Muscle layer of colon (tissue), 2 donors: Measurements from ENCODE around the gene ZNF2.
A peak's percentile ranks its signal among the peaks of the same experiment; 100 is the strongest.

ENCODE experiments used
- H3K27ac ChIP-seq: one replicate; pipeline ENCODE4 v1.7.0; 2013; ENCODE audit warnings: low read depth, mild to moderate bottlenecking, low read length, moderate library complexity
- H3K27me3 ChIP-seq, 2 donors: one replicate each; pipeline ENCODE4 v1.7.0; 2013; ENCODE audit warnings: low read length in 2 of 2, mild to moderate bottlenecking in 2 of 2; ENCODE audit not compliant: insufficient read depth in 2 of 2, control insufficient read depth in 1 of 2
- H3K36me3 ChIP-seq: one replicate; pipeline ENCODE4 v1.7.0; 2013; ENCODE audit warnings: mild to moderate bottlenecking, low read length; ENCODE audit not compliant: insufficient read depth
- H3K4me1 ChIP-seq: one replicate; pipeline ENCODE4 v1.7.0; 2013; ENCODE audit warnings: mild to moderate bottlenecking, low read length; ENCODE audit not compliant: insufficient read depth
- H3K4me3 ChIP-seq, 2 donors: one replicate each; pipeline ENCODE4 v1.7.0; 2013; ENCODE audit warnings: low read length in 2 of 2, low read depth in 1 of 2, mild to moderate bottlenecking in 1 of 2, moderate library complexity in 1 of 2
- H3K9ac ChIP-seq: one replicate; pipeline ENCODE4 v1.7.0; 2013; ENCODE audit warnings: low read length
- H3K9me3 ChIP-seq: one replicate; pipeline ENCODE4 v1.7.0; 2013; ENCODE audit warnings: mild to moderate bottlenecking, low read length
- donor health status: abdominal sarcoma.
- donor health status: Adenocarcinoma of cecum.

The ZNF2 gene

GRCh38 chr2:95207111-95207961 lies 41.7 kb downstream of the ZNF2 start, which contains the start of gene ZNF892:
Gene ZNF892 (plus strand): TSS chr2:95207521. CDS start chr2:95207816, 295 bp downstream.
- peaks cover 21% of the 10 kb centered on the region for H3K36me3 ChIP-seq
- no peaks in the 10 kb centered on the region for H3K27me3 ChIP-seq
- peak within 1 kb of the TSS; percentile 74 for H3K9ac ChIP-seq
- H3K9me3 ChIP-seq: peaks cover 12% of the 10 kb centered on the region
- H3K27ac ChIP-seq: peak within 1 kb of the TSS; percentile 38
- H3K4me3 ChIP-seq: peak within 1 kb of the TSS; percentile 79 to 81
- H3K4me1 ChIP-seq: peaks cover 21% of the 10 kb centered on the region

GRCh38 chr2:95208106-95208505 lies 42.5 kb downstream of the ZNF2 start:
- Histone ChIP-seq H3K4me1 (peaks cover 21% of the 10 kb centered on the region), H3K4me3 (peak overlapping the region; percentile 79 to 81), H3K36me3 (peaks cover 28% of the 10 kb centered on the region), H3K9me3 (peaks cover 20% of the 10 kb centered on the region), H3K27ac (no peak overlapping the region), H3K27me3 (no peaks in the 10 kb centered on the region), H3K9ac (peak overlapping the region; percentile 74)

- Histone ChIP-seq H3K27ac (no peak overlapping the region), H3K9ac (no peak overlapping the region), H3K36me3 (peaks cover 69% of the 10 kb centered on the region), H3K9me3 (peaks cover 84% of the 10 kb centered on the region), H3K4me1 (no peaks in the 10 kb centered on the region), H3K27me3 (no peaks in the 10 kb centered on the region), H3K4me3 (peak overlapping the region; percentile 20 to 47)
Measured at GRCh38 chr2:95215018-95215612, 49.5 kb downstream of the ZNF2 start.

DNA sequence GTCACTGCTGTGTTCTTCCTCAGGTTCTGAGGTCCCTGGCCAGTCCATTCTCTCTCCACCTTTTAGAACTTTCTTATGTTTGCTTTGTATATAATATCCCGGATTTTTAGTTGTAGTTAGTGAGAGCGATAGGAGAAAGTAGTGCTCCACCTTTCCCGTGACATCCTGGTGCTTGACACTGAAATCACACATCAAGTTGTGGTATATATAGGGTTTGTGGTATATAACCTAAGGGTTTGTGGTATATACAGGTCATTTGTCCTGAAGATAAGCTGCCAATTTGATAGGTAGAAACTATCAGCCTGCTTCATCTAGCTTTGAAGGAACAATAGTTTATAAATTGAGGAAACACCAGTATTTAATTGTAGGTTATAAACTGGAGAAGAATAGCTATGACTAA lies 54.8 kb downstream of the ZNF2 start:
- H3K9me3 ChIP-seq: peaks cover 64% of the 10 kb centered on the region
- no peak overlapping the region for H3K27ac ChIP-seq
- H3K27me3 ChIP-seq: no peaks in the 10 kb centered on the region
- H3K4me1 ChIP-seq: no peaks in the 10 kb centered on the region
- no peak overlapping the region for H3K4me3 ChIP-seq
- H3K9ac ChIP-seq: no peak overlapping the region
- peaks cover 22% of the 10 kb centered on the region for H3K36me3 ChIP-seq

GRCh38 chr2:95225658-95226057 lies 60.0 kb downstream of the ZNF2 start:
- Histone ChIP-seq H3K9ac (no peak overlapping the region), H3K36me3 (no peaks in the 10 kb centered on the region), H3K4me1 (no peaks in the 10 kb centered on the region), H3K9me3 (peaks cover 18% of the 10 kb centered on the region), H3K27ac (no peak overlapping the region), H3K4me3 (no peak overlapping the region), H3K27me3 (no peaks in the 10 kb centered on the region)

DNA sequence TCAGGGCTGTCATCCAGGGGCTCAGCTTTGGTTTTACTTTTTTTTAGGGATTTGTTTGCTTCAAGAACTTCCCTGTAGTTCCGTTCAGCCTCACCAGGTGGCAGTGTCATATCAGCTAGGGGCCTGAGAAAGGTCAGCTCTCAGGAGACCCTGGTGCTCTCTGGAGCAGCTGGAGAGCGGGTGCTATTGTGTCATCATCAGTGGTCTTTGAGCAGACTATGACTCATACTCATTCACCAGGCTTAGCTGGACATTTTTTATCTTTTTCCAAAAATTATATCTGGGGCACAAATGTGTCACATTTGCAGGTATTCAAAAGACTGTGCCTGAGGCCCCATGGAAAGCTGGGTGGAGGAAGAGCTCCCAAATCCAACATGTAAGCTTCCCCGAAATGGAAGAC lies 66.1 kb downstream of the ZNF2 start:
- Histone ChIP-seq H3K4me1 (no peaks in the 10 kb centered on the region), H3K4me3 (no peak overlapping the region), H3K36me3 (no peaks in the 10 kb centered on the region), H3K9me3 (peaks cover 5% of the 10 kb centered on the region), H3K27ac (no peak overlapping the region), H3K9ac (no peak overlapping the region), H3K27me3 (no peaks in the 10 kb centered on the region)

GRCh38 chr2:95232232-95232631 lies 66.6 kb downstream of the ZNF2 start:
- Histone ChIP-seq H3K4me1 (no peaks in the 10 kb centered on the region), H3K9me3 (peaks cover 5% of the 10 kb centered on the region), H3K27me3 (no peaks in the 10 kb centered on the region), H3K36me3 (no peaks in the 10 kb centered on the region), H3K27ac (no peak overlapping the region), H3K9ac (no peak overlapping the region), H3K4me3 (no peak overlapping the region)
